ENCODE results near the gene SLAMF7. TPM values are rescaled to one million over a fixed set of nuclear protein-coding genes. Genes with fewer than 3 reads are reported as not detected.

The SLAMF7 gene
- total and polyA plus RNA-seq, 2 of the 8 experiments (the other 6 are each of a cell fraction or from before 2014, with no cell fraction given) = not detected

DNA sequence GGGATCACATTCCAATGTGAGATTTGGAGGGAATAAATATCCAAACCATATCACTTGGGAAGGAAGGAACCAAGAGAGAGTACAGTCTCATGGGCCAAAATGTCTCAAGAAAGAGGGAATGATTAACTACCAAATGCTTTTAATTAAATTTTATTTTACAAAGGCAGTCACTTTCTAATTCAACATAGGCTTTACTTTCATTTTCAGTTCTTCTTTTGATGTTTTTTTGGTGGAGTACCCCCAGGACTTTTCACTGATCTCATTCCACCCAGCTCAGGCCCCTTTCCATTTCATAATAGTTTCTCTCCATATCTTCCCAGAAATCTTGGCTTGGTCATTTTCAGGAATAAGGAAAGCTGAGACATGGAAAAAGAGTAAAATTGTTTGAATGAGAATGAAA lies 5.1 kb upstream of the SLAMF7 start:
- no peak overlapping the region for H3K9ac ChIP-seq (replicated peaks in 1 of 4; ENCODE audit: extremely low read depth in 1 of 4, low read depth in 3 of 4, low read length in 3 of 4)
- H2BK12ac ChIP-seq (ENCODE audit: low read depth, low read length) = no peak overlapping the region
- H2BK120ac ChIP-seq (replicated peaks; ENCODE audit: low read depth, low read length) = no peak overlapping the region
- H2BK20ac ChIP-seq (ENCODE audit: low read length) = no peak overlapping the region
- no peak overlapping the region for H3K56ac ChIP-seq (replicated peaks; ENCODE audit: insufficient read length, low read depth, low read length)
- no peaks in the 10 kb centered on the region for H3K9me3 ChIP-seq (ENCODE audit: insufficient read depth in 2 of 2, low read depth in 1 of 2, low read length in 1 of 2)
- no peaks in the 10 kb centered on the region for H3K79me1 ChIP-seq (ENCODE audit: low read depth, low read length)
- H3K4me1 ChIP-seq (replicated peaks in 1 of 4; ENCODE audit: control insufficient read depth in 3 of 4, insufficient read depth in 4 of 4, low read length in 3 of 4) = no peaks in the 10 kb centered on the region
- POLR2A ChIA-PET (ENCODE audit: partially characterized antibody) = no interaction called here
- no peak overlapping the region for H3K4ac ChIP-seq (replicated peaks; ENCODE audit: insufficient read length, low read depth, low read length)
- no peak overlapping the region for H2AFZ ChIP-seq (ENCODE audit: low read length)
- H3K36me3 ChIP-seq (ENCODE audit: control insufficient read depth in 2 of 4, insufficient read depth in 4 of 4, low read length in 3 of 4) = no peaks in the 10 kb centered on the region
- no peak overlapping the region for H3K14ac ChIP-seq (ENCODE audit: insufficient read length)
- H3K79me2 ChIP-seq (ENCODE audit: control insufficient read depth in 1 of 2, insufficient read depth in 2 of 2, low read length in 2 of 2) = no peaks in the 10 kb centered on the region
- H2AK5ac ChIP-seq (ENCODE audit: low read depth, low read length) = no peak overlapping the region
- H4K5ac ChIP-seq (ENCODE audit: insufficient read length, low read depth, low read length) = no peak overlapping the region
- no peak overlapping the region for H3K23ac ChIP-seq (ENCODE audit: insufficient read length)
- H4K8ac ChIP-seq (ENCODE audit: extremely low read depth, insufficient read depth, low read length) = no peak overlapping the region
- no peak overlapping the region for H3K18ac ChIP-seq (ENCODE audit: extremely low read depth, low read length)
- H4K20me1 ChIP-seq (replicated peaks in 1 of 2; ENCODE audit: control insufficient read depth in 1 of 2, insufficient read depth in 2 of 2, low read length in 2 of 2) = no peaks in the 10 kb centered on the region
- DNase-seq (ENCODE audit: low read depth in 1 of 2, low spot score in 2 of 2) (no peak), FAIRE-seq (no peak)
- H3K27me3 ChIP-seq (replicated peaks in 1 of 4; ENCODE audit: control insufficient read depth in 3 of 4, extremely low read depth in 1 of 4, insufficient read depth in 3 of 4, low read length in 3 of 4) = no peaks in the 10 kb centered on the region
- no peak overlapping the region for H3K4me3 ChIP-seq (ENCODE audit: extremely low read depth in 1 of 4, insufficient read depth in 2 of 4, low read depth in 3 of 4, low read length in 4 of 4)
- CTCF ChIA-PET (ENCODE audit: partially characterized antibody) = interaction anchor here (1.0 to 1.8 kb wide), 4 partner anchors 8 to 218 kb away, joined by 3 to 9 read pairs (median 4); no protein-coding TSS in a partner anchor
- no peak overlapping the region for H4K91ac ChIP-seq (replicated peaks; ENCODE audit: insufficient read length, low read length)
- no peak overlapping the region for H3K4me2 ChIP-seq (ENCODE audit: insufficient read depth in 1 of 2, low read depth in 2 of 2, low read length in 2 of 2)
- H2BK5ac ChIP-seq (ENCODE audit: low read depth, low read length) = no peak overlapping the region
- TF ChIP-seq NANOG (IDR thresholded peaks at IDR 0.05; ENCODE audit: insufficient read depth, low read depth, low read length, poor library complexity, severe bottlenecking) (no peak), GABPA (IDR thresholded peaks at IDR 0.05; ENCODE audit: borderline replicate concordance, insufficient read depth, low read length) (no peak), POLR2AphosphoS5 (IDR thresholded peaks at IDR 0.05; ENCODE audit: low read depth, low read length) (no peak), CEBPB (IDR thresholded peaks at IDR 0.05; ENCODE audit: low read depth, low read length) (no peak), SRF (IDR thresholded peaks at IDR 0.05; ENCODE audit: low read depth, low read length) (no peak), SIN3A (conservative IDR thresholded peaks at IDR 0.05 in 1 of 2, IDR thresholded peaks at IDR 0.05 in 1 of 2; ENCODE audit: low read depth in 1 of 2, low read length in 2 of 2) (no peak)
- TF ChIP-seq, protein P1, sequence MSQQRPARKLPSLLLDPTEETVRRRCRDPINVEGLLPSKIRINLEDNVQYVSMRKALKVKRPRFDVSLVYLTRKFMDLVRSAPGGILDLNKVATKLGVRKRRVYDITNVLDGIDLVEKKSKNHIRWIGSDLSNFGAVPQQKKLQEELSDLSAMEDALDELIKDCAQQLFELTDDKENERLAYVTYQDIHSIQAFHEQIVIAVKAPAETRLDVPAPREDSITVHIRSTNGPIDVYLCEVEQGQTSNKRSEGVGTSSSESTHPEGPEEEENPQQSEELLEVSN (IDR thresholded peaks at IDR 0.05) = no peak
- no peak overlapping the region for H2BK15ac ChIP-seq (ENCODE audit: low read length)
- H3K27ac ChIP-seq (ENCODE audit: low read depth, low read length) = no peak overlapping the region
- no peaks in the 10 kb centered on the region for H3K23me2 ChIP-seq (ENCODE audit: low read depth, low read length)

Data from H1 (cell line).